Ectodermal cell (in vitro differentiated cells): Measurements from ENCODE around the gene SYT15. TPM values are rescaled to one million over a fixed set of nuclear protein-coding genes. Genes with fewer than 3 reads are reported as not detected.
"Not testable (repeated sequence)": the region's sequence is repeated elsewhere in the genome, so short reads cannot be mapped to it uniquely, and the experiment has no call there.

ENCODE experiments used
- H3K27ac ChIP-seq: 2 replicates; pipeline ENCODE4 v1.7.0; 2013; ENCODE audit warnings: mild to moderate bottlenecking, low read depth, low read length; ENCODE audit not compliant: insufficient read depth, poor library complexity, severe bottlenecking
- H3K27me3 ChIP-seq: 2 replicates; pipeline ENCODE4 v1.7.0; 2013; ENCODE audit warnings: mild to moderate bottlenecking, low read length; ENCODE audit not compliant: insufficient read depth, control insufficient read depth, poor library complexity, severe bottlenecking
- H3K36me3 ChIP-seq: one replicate; pipeline ENCODE4 v1.7.0; 2013; ENCODE audit warnings: low read length; ENCODE audit not compliant: control insufficient read depth, insufficient read depth
- H3K4me1 ChIP-seq: one replicate; pipeline ENCODE4 v1.7.0; 2013; ENCODE audit warnings: low read length; ENCODE audit not compliant: control insufficient read depth, insufficient read depth
- H3K4me3 ChIP-seq: 2 replicates; pipeline ENCODE4 v1.7.0; 2013; ENCODE audit warnings: low read depth, low read length, control low read depth; ENCODE audit not compliant: insufficient read depth
- H3K9me3 ChIP-seq: 2 replicates; pipeline ENCODE4 v1.7.0; 2013; ENCODE audit warnings: mild to moderate bottlenecking, low read length, moderate library complexity; ENCODE audit not compliant: control insufficient read depth
- WGBS, 2 experiments: methylation state at CpG; one replicate each; pipeline ENCODE4 v1.1.7; 2013; ENCODE audit warnings: missing lambda C conversion rate in 2 of 2; 5-methylcytosine and 5-hydroxymethylcytosine counted together
- polyA plus RNA-seq, 4 experiments: library from polyadenylated mRNA; stranded (reverse); fragments of 50-300 nt; gene quantifications; one replicate each; pipeline ENCODE4 v1.2.3, GENCODE V29; 2013

Gene SYT15
- 1.4 TPM for polyA plus RNA-seq (2013, experiment 1 of 4)
- 0.96 TPM for polyA plus RNA-seq (2013, experiment 2 of 4)
- 0.53 TPM for polyA plus RNA-seq (2013, experiment 3 of 4)
- polyA plus RNA-seq (2013, experiment 4 of 4) = 0.36 TPM

DNA sequence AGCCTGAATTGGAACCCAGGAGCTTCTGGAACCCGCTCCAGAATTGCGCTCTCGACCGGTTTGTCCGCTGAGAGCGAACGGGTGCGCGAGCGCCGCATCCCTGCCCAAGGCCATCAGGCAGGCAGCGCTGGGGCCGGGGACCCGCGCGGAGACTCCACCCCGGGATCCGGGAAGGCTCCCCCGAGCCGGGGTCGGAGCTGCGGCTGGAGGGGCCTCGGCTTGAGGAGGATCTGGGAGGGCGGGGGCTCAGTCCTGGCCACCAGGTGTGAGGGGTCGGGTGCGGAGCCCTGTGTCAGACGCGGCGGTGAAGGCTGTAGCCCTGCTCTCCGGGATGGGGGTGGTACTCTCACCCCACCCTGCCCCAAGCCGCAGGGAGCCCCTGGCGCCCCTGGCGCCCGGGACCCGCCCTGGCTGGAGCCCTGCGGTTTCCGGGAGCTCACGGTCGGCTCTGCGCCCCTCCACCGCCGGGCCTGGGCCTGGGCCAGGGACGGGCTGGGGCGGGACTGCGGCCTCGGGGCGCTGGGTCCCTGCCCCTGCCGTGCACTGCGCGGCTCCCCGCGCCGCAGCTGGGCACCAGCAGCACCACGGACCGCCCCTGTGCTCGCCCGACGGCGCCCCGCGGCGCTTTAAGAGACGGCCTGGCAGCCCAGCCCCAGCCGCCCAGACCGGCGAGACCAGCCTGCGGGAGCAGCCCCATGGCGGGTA is at the start of gene SYT15:
Gene SYT15, plus strand, starts transcription at position 655 of the 705 bp plus-strand sequence. Its CDS starts 41 bp downstream, at position 696.
- H3K36me3 ChIP-seq, H3K4me1 ChIP-seq, H3K9me3 ChIP-seq, H3K4me3 ChIP-seq, H3K27ac ChIP-seq: not testable (repeated sequence)
- WGBS, 2 experiments = 3 to 4% methylated on average over 27 to 31 of the region's 68 CpGs
- peaks cover 14% of the 10 kb centered on the region for H3K27me3 ChIP-seq

DNA sequence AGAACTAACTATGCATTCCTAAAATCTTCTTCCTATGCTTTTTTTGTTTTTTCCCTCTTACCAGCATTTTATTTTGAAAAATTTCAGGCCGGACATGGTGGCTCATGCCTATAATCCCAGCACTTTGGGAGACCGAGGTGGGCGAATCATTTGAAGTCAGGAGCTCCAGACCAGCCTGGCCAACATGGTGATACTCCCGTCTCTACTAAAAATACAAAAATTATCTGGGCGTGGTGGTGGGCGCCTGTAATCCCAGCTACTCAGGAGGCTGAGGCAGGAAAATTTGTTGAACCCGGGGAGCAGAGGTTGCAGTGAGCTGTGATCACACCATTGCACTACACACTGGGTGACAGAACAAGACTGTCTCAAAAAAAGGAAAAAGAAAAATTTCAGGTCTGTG is 49.2 kb upstream of the SYT15 start:
- H3K36me3 ChIP-seq, H3K4me1 ChIP-seq, H3K9me3 ChIP-seq, H3K4me3 ChIP-seq, H3K27me3 ChIP-seq, H3K27ac ChIP-seq: not testable (repeated sequence)
- 87% methylated on average over 7 of the region's 7 CpGs for whole genome bisulfite sequencing, 2 experiments

DNA sequence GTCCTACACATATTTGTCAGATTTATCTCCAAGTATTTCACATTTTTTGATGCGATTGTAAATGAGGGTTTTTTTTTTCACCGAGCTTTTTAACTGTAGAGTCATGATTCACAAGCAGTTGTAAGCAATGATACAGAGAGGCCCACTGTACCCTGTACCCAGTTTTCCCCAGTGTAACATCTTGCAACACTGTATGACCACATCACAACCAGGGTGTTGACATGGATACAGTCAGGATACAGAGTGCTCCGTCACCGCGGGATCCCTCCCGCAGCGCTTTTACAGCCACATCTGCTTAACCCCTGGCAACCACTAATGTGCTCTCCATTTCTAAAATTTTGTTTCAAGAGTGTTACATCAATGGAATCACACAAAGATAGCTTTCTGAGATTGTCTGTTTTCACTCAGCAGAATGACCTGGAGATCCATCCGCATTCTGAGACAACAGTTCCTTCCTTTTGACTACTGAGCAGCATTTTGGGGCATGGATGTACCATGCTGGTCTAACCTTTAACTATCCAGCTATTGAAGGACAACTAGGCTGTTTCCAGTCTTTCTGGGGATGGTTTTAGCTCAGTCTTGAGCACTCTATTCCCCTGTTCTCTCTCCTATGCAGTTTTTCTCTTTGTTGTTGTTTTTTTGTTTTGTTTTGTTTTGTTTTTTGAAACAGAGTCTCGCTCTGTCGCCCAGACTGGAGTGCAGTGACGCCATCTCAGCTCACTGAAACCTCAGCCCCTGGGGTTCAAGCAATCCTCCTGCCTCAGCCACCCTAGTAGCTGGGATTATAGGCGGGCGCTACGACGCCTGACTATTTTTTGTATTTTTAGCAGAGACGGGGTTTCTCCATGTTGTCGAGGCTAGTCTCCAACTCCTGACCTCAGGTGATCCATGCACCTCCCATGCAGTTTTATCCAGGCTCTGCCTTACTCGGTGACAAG is 48.4 kb upstream of the SYT15 start:
- Histone ChIP-seq H3K27ac (no peak overlapping the region), H3K4me3 (no peak overlapping the region)
- 90 to 92% methylated on average over 18 of the region's 18 CpGs for WGBS, 2 experiments

DNA sequence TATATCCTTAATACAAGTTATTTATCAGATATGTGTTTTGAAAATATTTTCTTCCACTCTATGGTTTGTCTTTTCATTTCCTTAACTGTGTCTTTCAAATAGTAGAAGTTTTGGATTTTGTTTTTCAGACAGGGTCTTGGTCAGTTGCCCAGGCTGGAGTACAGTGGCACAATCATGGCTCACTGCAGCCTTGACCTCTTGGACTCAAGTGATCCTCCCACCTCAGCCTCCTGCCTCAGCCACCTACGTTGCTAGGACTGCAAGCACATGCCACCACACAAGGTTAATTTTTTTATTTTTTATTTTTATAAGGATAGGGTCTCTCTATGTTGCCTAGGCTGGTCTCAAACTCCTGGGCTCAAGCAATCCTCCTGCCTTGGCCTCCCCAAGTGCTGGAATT is 46.7 kb upstream of the SYT15 start:
- not testable (repeated sequence) for H3K27me3 ChIP-seq, H3K4me3 ChIP-seq, H3K36me3 ChIP-seq, H3K9me3 ChIP-seq, H3K27ac ChIP-seq, H3K4me1 ChIP-seq
- WGBS, 2 experiments = 82 to 100% methylated on average over 1 of the region's 1 CpG

More for the DNA sequence above, 48.4 kb upstream of the SYT15 start:
- no peaks in the 10 kb centered on the region for H3K9me3 ChIP-seq
- H3K36me3 ChIP-seq = no peaks in the 10 kb centered on the region
- no peaks in the 10 kb centered on the region for H3K27me3 ChIP-seq
- H3K4me1 ChIP-seq = no peaks in the 10 kb centered on the region

DNA sequence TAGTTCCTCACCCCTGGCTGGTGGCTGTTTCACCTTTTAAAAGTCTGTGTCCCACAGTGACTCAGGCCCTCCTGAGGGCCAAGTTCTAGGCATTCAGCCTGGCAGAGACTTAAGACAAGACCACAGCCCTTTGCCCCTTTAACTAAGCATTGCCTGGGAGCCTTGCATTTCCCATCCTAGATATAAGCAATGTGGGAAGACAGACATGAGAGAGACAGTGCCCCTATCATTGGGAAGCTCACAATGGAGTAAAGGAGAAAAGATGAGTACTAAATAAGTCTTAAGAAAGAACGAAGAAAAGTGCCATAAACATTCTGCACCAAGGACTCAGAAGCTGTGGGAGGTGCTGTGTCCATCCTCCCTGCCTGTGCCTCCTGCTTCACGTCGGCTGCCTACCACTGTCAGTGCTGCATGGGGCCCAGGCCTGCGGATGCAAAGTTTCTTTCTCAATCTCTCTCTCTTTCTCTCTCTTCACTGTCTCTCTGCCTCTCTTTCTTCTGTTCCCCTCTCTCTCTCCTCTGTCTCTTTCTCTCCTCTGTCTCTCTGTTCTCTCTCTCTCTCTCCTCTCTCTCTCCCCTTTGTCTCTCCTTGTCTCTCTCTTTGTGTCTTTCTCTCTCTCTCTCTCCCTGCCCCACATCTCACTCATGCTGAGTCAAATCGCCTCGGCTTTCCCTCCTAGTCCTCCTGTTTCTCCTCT is 44.0 kb upstream of the SYT15 start:
- Histone ChIP-seq H3K27ac (no peak overlapping the region), H3K27me3 (no peaks in the 10 kb centered on the region), H3K9me3 (no peaks in the 10 kb centered on the region), H3K4me3 (no peak overlapping the region), H3K4me1 (no peaks in the 10 kb centered on the region), H3K36me3 (no peaks in the 10 kb centered on the region)
- WGBS, 2 experiments = 75% methylated on average over 6 of the region's 6 CpGs

DNA sequence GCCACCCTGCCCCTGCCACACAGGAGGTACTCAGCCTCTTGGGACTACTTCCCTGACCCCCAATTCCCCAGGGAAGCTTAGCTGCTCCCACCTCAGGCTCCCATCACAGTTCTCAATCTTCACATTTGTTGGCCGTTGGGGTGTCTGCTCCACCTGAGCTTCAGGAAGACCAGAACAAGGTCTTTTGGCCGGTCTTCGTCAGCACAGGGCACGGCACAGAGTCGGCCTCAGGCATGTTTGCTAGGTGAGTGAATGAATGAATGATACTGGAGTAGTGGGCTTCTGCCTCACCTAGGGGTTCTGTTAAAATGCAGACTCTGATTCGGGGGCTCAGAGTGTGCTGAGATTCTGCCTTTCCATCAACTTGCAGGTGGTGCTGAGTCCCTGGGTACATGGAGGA is 42.8 kb upstream of the SYT15 start:
- Histone ChIP-seq H3K9me3 (no peaks in the 10 kb centered on the region), H3K4me3 (no peak overlapping the region), H3K27ac (no peak overlapping the region), H3K4me1 (no peaks in the 10 kb centered on the region), H3K27me3 (no peaks in the 10 kb centered on the region), H3K36me3 (no peaks in the 10 kb centered on the region)
- WGBS, 2 experiments = 92 to 93% methylated on average over 6 of the region's 6 CpGs

DNA sequence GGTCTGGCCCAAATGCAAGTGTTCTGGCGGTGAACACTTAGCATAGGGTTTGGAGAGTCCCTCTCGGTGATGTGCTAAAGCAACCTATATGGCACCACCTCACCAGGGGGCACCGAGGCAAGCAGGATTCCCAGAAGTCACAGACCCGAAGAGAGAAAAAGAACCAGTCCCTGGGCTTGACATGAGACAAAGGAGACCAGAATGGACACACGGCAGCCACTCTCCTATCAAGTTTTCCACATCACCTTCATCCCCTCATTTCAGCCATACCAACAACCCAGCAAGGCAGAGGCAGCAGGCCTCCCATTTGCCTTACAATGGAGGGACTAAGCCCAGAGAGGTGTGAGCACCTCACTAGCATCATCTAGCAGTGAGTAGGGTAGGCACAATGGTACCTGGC is 42.1 kb upstream of the SYT15 start:
- whole genome bisulfite sequencing, 2 experiments = 90% methylated on average over 5 of the region's 5 CpGs
- H3K27me3 ChIP-seq = no peaks in the 10 kb centered on the region
- peaks cover 2% of the 10 kb centered on the region for H3K4me1 ChIP-seq

DNA sequence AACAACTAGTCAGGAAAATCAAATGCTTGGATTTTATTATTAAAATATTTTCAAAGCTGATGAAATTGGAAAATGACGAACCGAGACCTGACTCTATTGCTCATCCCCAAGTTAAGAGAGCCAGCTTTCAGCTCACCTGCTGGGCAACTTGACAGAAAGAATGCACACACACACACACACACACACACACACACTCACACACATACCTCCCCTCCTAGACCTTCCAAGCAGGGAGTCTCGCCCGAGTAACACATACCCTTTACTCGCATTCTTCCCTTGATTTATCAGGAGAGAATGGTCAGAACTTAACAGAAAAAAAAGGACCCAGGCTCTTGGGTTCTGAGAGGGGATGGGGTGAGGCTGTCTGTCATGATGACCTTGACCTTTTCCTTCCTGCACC is 41.6 kb upstream of the SYT15 start:
- Histone ChIP-seq H3K27me3 (no peaks in the 10 kb centered on the region), H3K27ac (no peak overlapping the region), H3K4me1 (peaks cover 7% of the 10 kb centered on the region), H3K36me3 (no peaks in the 10 kb centered on the region), H3K9me3 (no peaks in the 10 kb centered on the region), H3K4me3 (no peak overlapping the region)
- WGBS, 2 experiments = 64 to 68% methylated on average over 5 of the region's 5 CpGs

More for the DNA sequence above, 42.1 kb upstream of the SYT15 start:
- no peak overlapping the region for H3K27ac ChIP-seq
- no peaks in the 10 kb centered on the region for H3K36me3 ChIP-seq
- no peak overlapping the region for H3K4me3 ChIP-seq
- no peaks in the 10 kb centered on the region for H3K9me3 ChIP-seq

DNA sequence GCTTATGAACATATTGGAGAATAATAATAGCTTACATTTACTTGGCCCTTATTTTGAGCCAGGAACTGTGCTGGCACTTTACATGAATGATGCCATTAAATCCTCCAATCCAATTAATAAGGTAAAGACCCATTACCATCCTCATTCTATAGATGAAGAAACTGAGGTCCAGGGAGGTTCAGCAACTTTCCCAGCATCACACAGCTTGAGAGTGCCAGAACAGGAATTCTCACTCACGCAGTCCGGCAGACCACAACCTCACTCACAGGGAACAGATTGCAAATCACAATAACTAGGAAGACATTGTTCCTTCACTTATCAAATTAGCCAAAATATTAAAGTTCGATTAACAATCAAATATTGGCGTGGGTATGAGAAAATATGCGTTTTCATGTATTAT is 40.8 kb upstream of the SYT15 start:
- Histone ChIP-seq H3K9me3 (no peaks in the 10 kb centered on the region), H3K27ac (no peak overlapping the region), H3K27me3 (no peaks in the 10 kb centered on the region), H3K4me3 (no peak overlapping the region), H3K4me1 (peaks cover 14% of the 10 kb centered on the region), H3K36me3 (no peaks in the 10 kb centered on the region)
- 96% methylated on average over 5 of the region's 5 CpGs for WGBS, 2 experiments
